GM19324 (cell line): Measurements from ENCODE around the gene DBH.

ENCODE experiments used
- ATAC-seq: cut with Tn5 transposase; IDR thresholded peaks from one replicate; pipeline ENCODE4 v1.9.1; 2021; ENCODE audit warnings: mild to moderate bottlenecking, moderate library complexity; ENCODE audit not compliant: unreplicated experiment, low FRiP score

The DBH gene

GRCh38 chr9:133635533-133636531, at the start of gene DBH:
TSS of gene DBH (plus strand) at chr9:133636363. CDS start at chr9:133636372, 9 bp downstream.
- no peak for ATAC-seq

DNA sequence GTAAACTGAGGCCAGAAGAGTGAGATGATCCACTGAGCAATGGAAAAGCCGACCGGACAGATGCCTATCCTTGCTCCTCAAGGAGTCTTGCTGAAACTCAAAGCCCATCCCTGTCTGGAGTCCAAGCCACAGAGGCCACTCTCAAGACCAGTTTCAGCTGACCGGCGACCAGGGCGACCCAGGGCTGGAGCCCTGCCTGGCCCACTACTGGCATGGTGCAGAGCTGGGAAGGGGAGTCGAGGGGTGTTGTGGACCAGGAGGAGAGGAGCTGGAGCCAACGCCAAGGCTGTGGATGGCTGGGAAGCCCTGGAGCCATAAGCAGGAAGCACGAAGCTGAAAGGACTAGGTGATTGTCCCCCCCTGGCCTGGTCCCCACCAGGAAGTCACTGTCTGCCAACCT, 49.1 kb upstream of the DBH start:
- no peak for ATAC-seq

DNA sequence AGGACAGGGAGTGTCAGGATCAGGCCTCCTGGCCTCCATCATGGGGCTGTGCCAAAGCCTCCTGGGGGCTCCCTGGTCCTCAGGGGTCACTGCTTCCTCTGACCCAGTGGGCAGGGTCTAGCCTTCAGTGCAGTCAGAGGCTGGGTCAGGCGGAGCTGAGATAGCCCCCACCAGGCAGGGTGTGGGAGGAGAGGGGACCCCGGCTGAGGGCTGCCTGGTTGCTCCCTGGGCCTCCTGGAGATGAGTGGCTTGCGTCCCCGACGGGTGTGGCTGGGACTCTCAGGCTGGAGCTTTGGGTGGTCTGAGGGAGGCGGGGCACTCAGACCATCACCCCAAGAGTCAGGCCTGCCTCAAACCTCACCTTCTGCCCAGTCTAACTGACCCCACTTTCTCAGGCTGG, 48.7 kb upstream of the DBH start:
- no peak for ATAC-seq

DNA sequence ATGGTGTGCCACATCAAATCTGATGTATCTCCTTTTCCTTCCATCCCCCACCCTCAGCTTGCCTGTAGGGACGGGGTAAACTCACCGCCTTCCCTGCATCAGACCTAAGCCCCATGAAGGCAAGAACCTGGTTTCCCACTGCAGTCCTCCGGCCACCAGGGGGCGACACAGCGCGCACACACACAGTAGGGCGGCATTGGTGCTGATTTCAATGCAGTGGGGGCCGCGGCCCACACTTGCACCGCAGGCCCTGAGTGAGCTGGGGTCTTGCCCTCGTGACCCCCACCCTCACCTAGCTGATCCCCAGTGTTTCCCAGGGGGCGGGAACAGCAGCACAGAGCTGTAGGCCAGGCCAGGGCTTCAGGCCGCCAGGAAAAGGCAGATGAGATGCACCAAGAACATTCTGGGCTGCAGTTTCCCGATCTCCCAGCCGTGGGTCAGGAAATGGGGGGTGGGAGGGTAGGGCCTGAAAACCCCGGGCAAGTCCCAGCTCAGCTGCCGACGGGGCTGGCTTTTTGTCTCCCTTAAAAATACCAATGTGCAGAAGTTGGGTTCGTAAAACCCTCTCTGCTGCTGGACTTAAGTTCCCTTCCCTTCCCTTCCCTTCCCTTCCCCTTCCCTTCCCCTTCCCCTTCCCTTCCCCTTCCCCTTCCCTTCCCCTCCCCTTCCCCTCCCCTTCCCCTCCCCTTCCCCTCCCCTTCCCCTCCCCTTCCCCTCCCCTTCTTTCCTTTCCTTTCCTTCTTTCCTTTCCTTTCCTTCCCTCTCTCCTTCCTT, 46.5 kb upstream of the DBH start:
- no peak for ATAC-seq

- no peak for ATAC-seq
Measured at GRCh38 chr9:133590231-133590855, 45.8 kb upstream of the DBH start.

GRCh38 chr9:133591116-133591910, 44.9 kb upstream of the DBH start:
- ATAC-seq = no peak

DNA sequence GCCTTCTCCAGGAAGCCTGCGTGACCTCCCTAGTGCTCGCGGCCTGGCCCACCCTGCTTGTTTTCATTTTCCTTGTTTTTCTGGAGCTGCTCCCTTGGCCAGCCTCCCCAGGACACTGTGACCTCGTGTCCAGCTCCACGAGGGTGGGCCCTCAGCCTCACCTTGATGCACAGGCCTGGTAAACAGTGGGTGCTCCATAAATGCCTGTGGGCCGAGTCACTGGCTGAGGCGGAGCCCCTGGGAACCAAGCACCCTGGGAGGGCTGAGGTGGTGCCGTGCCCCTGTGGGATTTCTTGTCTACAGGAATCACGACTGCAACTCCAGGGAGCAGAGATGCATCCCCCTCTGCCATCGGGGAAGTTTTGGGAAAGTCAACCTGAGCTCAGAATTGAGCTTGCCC, 44.2 kb upstream of the DBH start:
- no peak for ATAC-seq

DNA sequence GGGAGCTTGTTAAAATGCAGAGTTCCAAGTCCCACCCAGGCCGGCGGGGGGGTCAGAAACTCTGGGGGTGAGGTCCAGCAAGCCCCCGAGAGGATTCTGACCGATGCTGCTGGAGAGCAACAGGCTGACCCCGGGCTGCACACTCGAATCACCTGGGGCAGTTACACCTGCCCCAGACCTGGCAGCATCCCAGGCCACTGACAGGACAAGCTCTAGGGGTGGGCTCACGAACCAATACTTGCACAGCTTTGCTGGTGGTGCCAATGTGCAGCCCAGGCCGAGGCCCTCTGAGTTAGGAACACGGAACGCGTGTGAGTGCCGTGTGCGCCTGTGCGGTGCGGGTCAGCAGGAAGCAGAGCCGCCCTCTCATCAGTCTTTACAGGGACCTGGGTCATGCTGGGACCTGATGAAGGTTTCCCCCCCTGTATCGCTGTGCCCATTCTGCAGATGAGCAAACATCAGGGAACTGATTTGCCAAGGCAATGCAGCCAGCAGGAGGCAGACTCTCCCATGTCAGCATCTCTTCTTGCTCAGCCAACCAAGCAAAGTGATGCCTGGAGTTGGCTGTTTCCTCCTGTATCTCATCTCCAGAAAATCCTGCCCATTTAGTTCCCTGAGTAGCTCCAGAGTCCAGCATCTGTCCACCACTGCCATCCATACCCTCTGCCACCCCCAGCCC, 43.3 kb upstream of the DBH start:
- no peak for ATAC-seq

DNA sequence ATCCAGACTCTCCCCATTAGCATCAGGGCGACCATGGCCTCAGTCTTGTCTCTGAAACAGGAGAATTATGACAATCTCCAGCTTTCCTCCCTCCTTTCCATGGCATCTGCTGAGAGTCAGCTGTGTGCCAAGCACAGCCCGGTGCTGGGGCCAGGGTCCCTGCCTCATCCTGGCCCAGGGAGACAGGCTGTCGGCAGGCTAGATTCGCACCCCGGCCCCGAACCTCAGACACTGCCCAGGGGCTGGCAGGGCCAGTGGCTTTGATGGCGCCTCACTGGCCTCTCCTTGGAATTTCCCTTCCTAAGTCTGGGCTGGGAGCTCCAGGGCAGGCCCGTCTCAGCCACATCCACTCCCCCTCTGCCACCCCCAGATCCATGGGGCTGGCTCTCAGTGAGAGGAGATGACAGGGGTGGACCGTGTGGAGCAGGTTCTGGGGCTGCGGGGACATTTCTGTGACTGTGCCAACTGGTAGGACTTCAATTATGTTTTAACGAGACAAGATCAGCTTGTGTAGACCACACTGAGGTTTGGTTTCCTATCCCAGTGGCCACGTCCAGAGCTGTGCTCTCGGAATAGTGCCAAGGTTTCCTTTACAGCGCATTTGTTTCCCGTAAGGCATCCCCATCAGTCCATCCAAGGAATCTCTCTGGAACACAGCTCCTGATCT, 42.4 kb upstream of the DBH start:
- no peak for ATAC-seq

DNA sequence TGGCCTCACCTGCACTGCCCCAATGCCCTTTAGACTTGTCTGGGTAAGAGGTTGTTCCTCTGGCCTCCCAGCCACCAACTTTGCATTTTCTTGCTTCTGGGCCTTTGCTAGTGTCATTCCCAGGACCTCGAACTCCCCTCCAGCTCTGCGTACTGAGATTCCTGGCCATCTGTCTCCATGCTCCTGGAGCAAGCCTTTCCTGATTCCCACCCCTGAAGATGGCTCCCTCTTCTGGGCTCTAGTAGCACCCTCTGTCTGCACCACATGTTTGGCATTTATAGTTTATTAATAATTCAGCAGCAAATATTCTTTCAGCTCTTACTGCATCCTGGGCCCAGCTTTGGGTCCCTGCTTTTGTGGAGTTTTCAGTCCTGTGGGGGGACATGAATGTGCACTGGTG, 41.9 kb upstream of the DBH start:
- no peak for ATAC-seq

DNA sequence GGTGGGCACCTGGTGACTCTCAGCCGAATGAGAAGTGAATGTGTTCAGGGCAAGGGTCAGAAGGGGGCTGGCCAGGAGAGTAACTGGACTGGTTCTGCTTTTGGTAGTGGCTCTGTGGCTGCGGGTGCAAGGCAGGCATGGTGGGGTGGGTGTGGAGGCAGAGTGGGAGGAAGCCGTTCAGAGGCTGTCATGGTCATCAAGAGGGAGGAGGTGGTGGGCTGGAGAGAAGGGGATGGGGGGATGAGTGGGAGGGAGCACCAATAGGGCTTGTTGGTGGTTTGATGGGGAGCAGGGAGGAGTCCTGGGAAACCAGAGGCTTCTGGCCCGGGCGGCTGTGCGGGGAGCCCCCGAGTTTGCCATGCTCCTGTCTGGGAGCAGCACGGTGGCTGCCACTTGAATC, 40.3 kb upstream of the DBH start:
- no peak for ATAC-seq

- no peak for ATAC-seq
Measured at GRCh38 chr9:133597316-133597957, 38.7 kb upstream of the DBH start.

- ATAC-seq = no peak
Measured at GRCh38 chr9:133598978-133599377, 37.2 kb upstream of the DBH start.

DNA sequence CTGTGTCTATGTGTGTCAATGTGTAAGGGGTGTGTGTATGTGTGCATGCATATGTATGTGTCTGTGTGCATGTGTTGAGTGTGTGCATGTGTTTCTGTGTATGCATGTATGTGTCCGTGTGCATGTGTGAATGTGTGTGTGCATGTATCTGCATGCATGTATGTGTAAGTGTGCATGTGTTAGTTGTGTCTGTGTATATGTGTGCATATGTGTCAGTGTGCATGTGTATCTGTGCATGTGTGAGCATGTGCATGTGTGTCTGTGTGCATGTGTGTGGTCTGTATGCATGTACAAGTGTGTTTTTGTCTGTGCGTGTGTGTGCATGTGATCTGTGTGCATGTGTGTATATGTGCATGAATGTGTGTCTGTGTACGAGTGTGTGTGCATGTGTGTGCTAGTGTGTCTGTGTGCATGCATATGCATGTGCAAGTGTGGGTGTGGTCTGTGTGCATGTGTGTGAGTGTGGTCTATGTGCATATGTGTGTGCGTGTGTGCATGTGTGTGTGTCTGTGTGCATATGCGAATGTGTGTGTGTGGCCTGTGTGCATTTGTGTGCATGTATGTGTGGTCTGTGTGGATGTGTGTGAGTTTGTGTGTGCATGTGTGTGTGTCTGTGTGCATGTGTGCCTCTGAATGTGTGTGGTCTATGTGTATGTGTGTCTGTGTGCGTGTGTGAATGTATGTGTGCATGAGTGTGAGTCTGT, 36.5 kb upstream of the DBH start:
- ATAC-seq = no peak

- no peak for ATAC-seq
Measured at GRCh38 chr9:133600739-133601138, 35.4 kb upstream of the DBH start.

GRCh38 chr9:133601746-133602145, 34.4 kb upstream of the DBH start:
- no peak for ATAC-seq

- no peak for ATAC-seq
Measured at GRCh38 chr9:133602277-133602676, 33.9 kb upstream of the DBH start.
